ENCODE data around the gene BHLHE41.

The BHLHE41 gene

DNA sequence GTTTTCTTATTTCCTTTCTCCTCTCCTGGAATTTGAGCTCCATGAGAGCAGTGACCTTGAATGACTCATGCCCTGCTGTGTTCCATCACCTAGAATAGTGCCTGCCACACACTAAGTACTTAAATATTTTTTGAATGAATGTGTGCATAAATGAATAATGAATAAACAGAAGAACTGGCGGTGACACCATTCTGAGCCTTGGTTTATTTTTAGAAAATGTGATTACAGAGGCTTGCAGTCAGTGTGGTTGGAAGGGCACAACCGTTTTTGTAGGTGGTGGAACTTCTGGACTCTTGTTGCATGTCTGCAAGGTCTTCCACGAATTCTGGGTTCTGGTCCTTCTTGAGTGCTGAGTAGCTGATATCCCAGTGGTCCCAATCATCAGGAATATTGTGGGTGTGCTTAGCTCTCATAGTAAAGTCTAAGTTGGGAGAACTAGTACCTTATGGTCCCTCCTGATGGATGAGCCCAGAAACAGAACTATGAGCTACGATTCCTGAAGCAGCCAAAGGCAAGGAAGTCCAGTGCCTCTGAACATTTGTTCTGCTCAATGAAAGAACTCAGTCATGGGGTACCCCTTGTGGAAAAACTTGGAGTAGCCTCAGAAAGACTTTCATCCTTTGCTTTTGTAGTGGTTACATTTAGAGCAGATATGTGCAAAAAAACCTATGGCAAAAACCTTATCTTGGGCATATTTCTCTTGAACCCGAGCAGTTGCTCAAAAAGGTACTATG is 28.8 kb upstream of the BHLHE41 start:
- Histone ChIP-seq H3K4me3 (ENCODE audit: low read depth, low read length) (no peak overlapping the region), H3K9ac (ENCODE audit: low read depth, low read length) (no peak overlapping the region), H3K27me3 (ENCODE audit: control insufficient read depth, insufficient read depth, low read length) (no peaks in the 10 kb centered on the region), H3K36me3 (ENCODE audit: control insufficient read depth, insufficient read depth, low read length) (no peaks in the 10 kb centered on the region), H3K4me1 (ENCODE audit: control insufficient read depth, insufficient read depth, low read length) (peaks cover 16% of the 10 kb centered on the region), H3K9me3 (ENCODE audit: control insufficient read depth, insufficient read depth, low read length) (no peaks in the 10 kb centered on the region), H3K27ac (ENCODE audit: low read depth, low read length) (no peak overlapping the region)

DNA sequence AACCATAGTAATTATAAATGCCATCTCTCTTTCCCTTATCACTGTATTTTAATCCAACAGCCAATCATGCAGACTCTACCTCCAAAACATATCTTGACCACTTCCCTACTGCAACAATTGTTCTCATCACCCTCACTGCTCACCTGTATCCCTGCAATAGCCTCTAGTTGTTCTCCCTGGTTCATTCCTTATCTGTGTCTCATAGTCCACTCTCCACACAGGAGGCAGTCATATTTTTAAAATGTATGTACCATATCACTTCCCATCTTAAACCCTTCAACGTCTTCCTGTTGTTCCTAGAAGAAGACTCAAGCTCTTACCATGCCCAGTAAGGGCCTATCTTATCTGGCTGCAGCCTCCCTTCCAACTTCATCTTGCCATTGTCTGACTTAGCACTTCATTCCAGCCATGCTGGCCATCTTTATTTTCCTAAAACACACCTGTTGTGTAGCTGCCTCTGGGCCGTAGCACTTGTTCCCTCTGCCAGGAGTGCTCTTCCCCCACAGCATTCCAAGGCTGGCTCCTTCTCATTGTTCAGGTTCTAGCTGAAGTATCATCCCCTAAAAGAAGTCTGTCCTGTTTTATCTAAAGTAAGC is 27.8 kb upstream of the BHLHE41 start:
- Histone ChIP-seq H3K4me1 (ENCODE audit: control insufficient read depth, insufficient read depth, low read length) (peaks cover 16% of the 10 kb centered on the region), H3K36me3 (ENCODE audit: control insufficient read depth, insufficient read depth, low read length) (no peaks in the 10 kb centered on the region), H3K27ac (ENCODE audit: low read depth, low read length) (no peak overlapping the region), H3K27me3 (ENCODE audit: control insufficient read depth, insufficient read depth, low read length) (no peaks in the 10 kb centered on the region), H3K4me3 (ENCODE audit: low read depth, low read length) (no peak overlapping the region), H3K9ac (ENCODE audit: low read depth, low read length) (no peak overlapping the region), H3K9me3 (ENCODE audit: control insufficient read depth, insufficient read depth, low read length) (no peaks in the 10 kb centered on the region)

GRCh38 chr12:26150736-26151450 is 26.1 kb upstream of the BHLHE41 start:
- no peaks in the 10 kb centered on the region for H3K9me3 ChIP-seq (ENCODE audit: control insufficient read depth, insufficient read depth, low read length)
- peaks cover 16% of the 10 kb centered on the region for H3K4me1 ChIP-seq (ENCODE audit: control insufficient read depth, insufficient read depth, low read length)
- no peaks in the 10 kb centered on the region for H3K36me3 ChIP-seq (ENCODE audit: control insufficient read depth, insufficient read depth, low read length)
- H3K9ac ChIP-seq (ENCODE audit: low read depth, low read length), result no peak overlapping the region
- H3K27ac ChIP-seq (ENCODE audit: low read depth, low read length), result no peak overlapping the region
- H3K4me3 ChIP-seq (ENCODE audit: low read depth, low read length), result no peak overlapping the region
- no peaks in the 10 kb centered on the region for H3K27me3 ChIP-seq (ENCODE audit: control insufficient read depth, insufficient read depth, low read length)

GRCh38 chr12:26149968-26150500 is 25.2 kb upstream of the BHLHE41 start:
- H3K9ac ChIP-seq (ENCODE audit: low read depth, low read length), result no peak overlapping the region
- H3K36me3 ChIP-seq (ENCODE audit: control insufficient read depth, insufficient read depth, low read length), result no peaks in the 10 kb centered on the region
- H3K27ac ChIP-seq (ENCODE audit: low read depth, low read length), result no peak overlapping the region
- H3K4me3 ChIP-seq (ENCODE audit: low read depth, low read length), result no peak overlapping the region
- no peaks in the 10 kb centered on the region for H3K27me3 ChIP-seq (ENCODE audit: control insufficient read depth, insufficient read depth, low read length)
- peaks cover 16% of the 10 kb centered on the region for H3K4me1 ChIP-seq (ENCODE audit: control insufficient read depth, insufficient read depth, low read length)
- no peaks in the 10 kb centered on the region for H3K9me3 ChIP-seq (ENCODE audit: control insufficient read depth, insufficient read depth, low read length)

GRCh38 chr12:26148291-26148690 is 23.5 kb upstream of the BHLHE41 start:
- peaks cover 16% of the 10 kb centered on the region for H3K4me1 ChIP-seq (ENCODE audit: control insufficient read depth, insufficient read depth, low read length)
- H3K4me3 ChIP-seq (ENCODE audit: low read depth, low read length), result no peak overlapping the region
- no peaks in the 10 kb centered on the region for H3K9me3 ChIP-seq (ENCODE audit: control insufficient read depth, insufficient read depth, low read length)
- H3K36me3 ChIP-seq (ENCODE audit: control insufficient read depth, insufficient read depth, low read length), result no peaks in the 10 kb centered on the region
- H3K9ac ChIP-seq (ENCODE audit: low read depth, low read length), result no peak overlapping the region
- H3K27me3 ChIP-seq (ENCODE audit: control insufficient read depth, insufficient read depth, low read length), result no peaks in the 10 kb centered on the region
- no peak overlapping the region for H3K27ac ChIP-seq (ENCODE audit: low read depth, low read length)

DNA sequence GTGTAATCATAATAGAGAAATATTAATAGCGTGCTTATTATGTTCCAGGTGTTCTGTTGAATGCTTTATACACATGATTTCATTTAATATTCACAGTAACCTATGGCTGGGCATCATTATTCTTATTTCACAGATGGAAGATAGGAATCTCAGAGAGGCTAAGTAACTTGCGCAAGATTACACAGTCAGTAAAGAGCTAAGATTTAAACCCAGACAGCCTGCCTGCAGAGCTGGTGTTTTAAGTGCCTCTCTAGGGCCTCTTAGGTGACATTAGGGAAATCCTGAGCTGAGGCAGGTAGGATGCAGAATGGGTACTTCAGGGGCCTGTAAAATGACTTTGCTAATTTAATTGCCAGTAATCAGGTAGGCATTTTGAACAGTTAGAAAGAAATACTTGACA is 18.5 kb upstream of the BHLHE41 start:
- no peak overlapping the region for H3K27ac ChIP-seq (ENCODE audit: low read depth, low read length)
- H3K9ac ChIP-seq (ENCODE audit: low read depth, low read length), result no peak overlapping the region
- no peaks in the 10 kb centered on the region for H3K9me3 ChIP-seq (ENCODE audit: control insufficient read depth, insufficient read depth, low read length)
- no peaks in the 10 kb centered on the region for H3K36me3 ChIP-seq (ENCODE audit: control insufficient read depth, insufficient read depth, low read length)
- H3K4me3 ChIP-seq (ENCODE audit: low read depth, low read length), result no peak overlapping the region
- no peaks in the 10 kb centered on the region for H3K27me3 ChIP-seq (ENCODE audit: control insufficient read depth, insufficient read depth, low read length)
- H3K4me1 ChIP-seq (ENCODE audit: control insufficient read depth, insufficient read depth, low read length), result no peaks in the 10 kb centered on the region

DNA sequence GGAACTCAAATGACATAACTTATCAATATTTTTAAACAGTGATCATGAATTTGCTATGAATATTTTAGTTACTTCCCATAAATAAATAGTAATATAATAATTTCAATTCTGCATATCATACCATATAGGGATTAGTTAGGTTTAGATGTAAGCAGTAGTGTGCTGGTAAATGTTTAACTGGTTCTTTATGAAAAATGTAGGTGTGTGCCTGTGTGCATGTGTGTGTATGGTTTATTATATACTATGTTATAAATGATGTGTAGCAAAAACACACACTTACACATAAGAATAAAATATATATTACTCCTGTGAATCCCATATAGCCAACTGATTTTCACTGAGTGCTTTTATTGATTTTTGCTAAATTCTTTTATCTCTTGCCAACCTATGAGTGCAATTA is 14.0 kb upstream of the BHLHE41 start:
- no peak overlapping the region for H3K27ac ChIP-seq (ENCODE audit: low read depth, low read length)
- no peaks in the 10 kb centered on the region for H3K36me3 ChIP-seq (ENCODE audit: control insufficient read depth, insufficient read depth, low read length)
- H3K9me3 ChIP-seq (ENCODE audit: control insufficient read depth, insufficient read depth, low read length), result no peaks in the 10 kb centered on the region
- no peak overlapping the region for H3K4me3 ChIP-seq (ENCODE audit: low read depth, low read length)
- H3K4me1 ChIP-seq (ENCODE audit: control insufficient read depth, insufficient read depth, low read length), result peaks cover 6% of the 10 kb centered on the region
- H3K9ac ChIP-seq (ENCODE audit: low read depth, low read length), result no peak overlapping the region
- H3K27me3 ChIP-seq (ENCODE audit: control insufficient read depth, insufficient read depth, low read length), result peaks cover 4% of the 10 kb centered on the region

DNA sequence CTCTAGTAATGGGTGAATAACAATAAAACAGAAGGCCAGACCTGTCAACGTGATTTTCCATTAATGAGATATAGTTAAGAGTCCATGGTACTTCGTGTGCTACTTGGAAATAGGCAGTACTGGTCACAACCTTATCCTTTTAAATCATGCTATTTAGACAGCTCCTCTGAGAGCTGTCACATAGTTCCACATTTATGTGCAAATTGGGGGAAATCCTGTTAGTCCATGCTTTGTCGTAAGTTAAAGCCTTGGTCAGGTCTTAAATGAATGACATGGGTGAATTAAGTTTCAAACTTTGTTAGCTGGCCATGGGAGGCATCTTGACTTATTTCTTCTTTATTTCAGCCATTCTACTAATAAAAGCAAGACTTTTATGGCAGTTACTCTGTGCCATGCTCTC is 11.9 kb upstream of the BHLHE41 start:
- H3K9ac ChIP-seq (ENCODE audit: low read depth, low read length), result no peak overlapping the region
- H3K9me3 ChIP-seq (ENCODE audit: control insufficient read depth, insufficient read depth, low read length), result no peaks in the 10 kb centered on the region
- no peak overlapping the region for H3K4me3 ChIP-seq (ENCODE audit: low read depth, low read length)
- H3K4me1 ChIP-seq (ENCODE audit: control insufficient read depth, insufficient read depth, low read length), result peaks cover 6% of the 10 kb centered on the region
- H3K36me3 ChIP-seq (ENCODE audit: control insufficient read depth, insufficient read depth, low read length), result no peaks in the 10 kb centered on the region
- peaks cover 11% of the 10 kb centered on the region for H3K27me3 ChIP-seq (ENCODE audit: control insufficient read depth, insufficient read depth, low read length)
- no peak overlapping the region for H3K27ac ChIP-seq (ENCODE audit: low read depth, low read length)

DNA sequence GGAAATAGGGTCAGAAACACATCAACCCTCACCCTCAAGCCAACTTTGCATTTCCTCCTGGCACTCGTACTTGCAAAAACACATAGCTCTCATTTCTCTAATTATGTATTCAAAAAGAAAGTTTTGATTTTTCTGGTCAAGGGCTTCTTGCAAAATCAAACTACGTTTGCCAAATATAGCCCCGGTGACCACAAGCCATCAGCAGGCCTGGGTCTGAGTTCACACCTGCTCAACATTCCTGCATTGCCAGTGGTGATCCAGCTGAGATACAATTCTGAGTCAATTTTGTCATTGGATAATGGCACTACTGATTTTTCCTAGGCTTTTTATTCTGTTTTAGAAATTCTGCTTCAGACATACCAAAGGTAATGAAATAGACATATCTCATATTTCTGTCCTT is 10.7 kb upstream of the BHLHE41 start:
- Histone ChIP-seq H3K9ac (ENCODE audit: low read depth, low read length) (no peak overlapping the region), H3K27ac (ENCODE audit: low read depth, low read length) (no peak overlapping the region), H3K4me1 (ENCODE audit: control insufficient read depth, insufficient read depth, low read length) (peaks cover 6% of the 10 kb centered on the region), H3K4me3 (ENCODE audit: low read depth, low read length) (no peak overlapping the region), H3K9me3 (ENCODE audit: control insufficient read depth, insufficient read depth, low read length) (no peaks in the 10 kb centered on the region), H3K27me3 (ENCODE audit: control insufficient read depth, insufficient read depth, low read length) (peaks cover 20% of the 10 kb centered on the region), H3K36me3 (ENCODE audit: control insufficient read depth, insufficient read depth, low read length) (no peaks in the 10 kb centered on the region)

- H3K4me3 ChIP-seq (ENCODE audit: low read depth, low read length), result no peak overlapping the region
- H3K36me3 ChIP-seq (ENCODE audit: control insufficient read depth, insufficient read depth, low read length), result no peaks in the 10 kb centered on the region
- H3K27me3 ChIP-seq (ENCODE audit: control insufficient read depth, insufficient read depth, low read length), result peaks cover 26% of the 10 kb centered on the region
- H3K27ac ChIP-seq (ENCODE audit: low read depth, low read length), result no peak overlapping the region
- peaks cover 6% of the 10 kb centered on the region for H3K4me1 ChIP-seq (ENCODE audit: control insufficient read depth, insufficient read depth, low read length)
- no peak overlapping the region for H3K9ac ChIP-seq (ENCODE audit: low read depth, low read length)
- no peaks in the 10 kb centered on the region for H3K9me3 ChIP-seq (ENCODE audit: control insufficient read depth, insufficient read depth, low read length)
Observed at GRCh38 chr12:26135010-26135420, 10.2 kb upstream of the BHLHE41 start.

DNA sequence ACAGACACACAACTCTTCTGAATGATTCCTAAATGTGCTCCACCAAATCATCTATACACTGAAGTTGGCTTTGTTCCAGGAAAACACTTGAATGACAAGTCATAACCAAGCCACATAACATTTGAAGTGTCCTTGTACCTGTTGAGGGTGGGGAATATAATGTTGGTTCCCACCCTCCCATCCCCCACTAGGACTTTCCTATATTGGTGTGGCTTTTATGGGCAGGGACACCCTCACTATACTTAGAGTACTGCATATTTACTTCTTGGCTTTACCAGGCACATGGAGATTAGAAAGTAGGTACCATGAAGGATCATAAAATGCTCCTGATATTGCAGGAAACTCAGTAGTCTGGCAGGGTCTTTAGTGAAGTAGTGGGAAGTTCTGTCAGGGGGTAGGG is 9.7 kb upstream of the BHLHE41 start:
- no peaks in the 10 kb centered on the region for H3K9me3 ChIP-seq (ENCODE audit: control insufficient read depth, insufficient read depth, low read length)
- H3K27me3 ChIP-seq (ENCODE audit: control insufficient read depth, insufficient read depth, low read length), result peaks cover 30% of the 10 kb centered on the region
- H3K9ac ChIP-seq (ENCODE audit: low read depth, low read length), result no peak overlapping the region
- no peak overlapping the region for H3K4me3 ChIP-seq (ENCODE audit: low read depth, low read length)
- no peak overlapping the region for H3K27ac ChIP-seq (ENCODE audit: low read depth, low read length)
- no peaks in the 10 kb centered on the region for H3K36me3 ChIP-seq (ENCODE audit: control insufficient read depth, insufficient read depth, low read length)
- H3K4me1 ChIP-seq (ENCODE audit: control insufficient read depth, insufficient read depth, low read length), result peaks cover 6% of the 10 kb centered on the region

Measured in HUES48 (cell line).